ENCODE results near the gene ZNF106.

The ZNF106 gene

GRCh38 chr15:42471002-42471401, 19.9 kb downstream of the ZNF106 start:
- DNase-seq: no peak

GRCh38 chr15:42465520-42466259, 25.3 kb downstream of the ZNF106 start:
- DNase-seq: no peak

GRCh38 chr15:42461261-42461660, 29.7 kb downstream of the ZNF106 start:
- DNase-seq: no peak

GRCh38 chr15:42457445-42458442, 33.2 kb downstream of the ZNF106 start:
- no peak for DNase-seq

- no peak for DNase-seq
Observed at GRCh38 chr15:42456971-42457370, 34.0 kb downstream of the ZNF106 start.

GRCh38 chr15:42456531-42456930, 34.4 kb downstream of the ZNF106 start:
- no peak for DNase-seq

- DNase-seq: no peak
Observed at GRCh38 chr15:42453826-42454225, 37.1 kb downstream of the ZNF106 start.

GRCh38 chr15:42450425-42450790, 40.5 kb downstream of the ZNF106 start:
- no peak for DNase-seq

- no peak for DNase-seq
Observed at GRCh38 chr15:42449770-42450424, 41.0 kb downstream of the ZNF106 start.

- no peak for DNase-seq
Observed at GRCh38 chr15:42448281-42448680, 42.7 kb downstream of the ZNF106 start.

- no peak for DNase-seq
Observed at GRCh38 chr15:42447599-42447998, 43.3 kb downstream of the ZNF106 start.

- no peak for DNase-seq
Observed at GRCh38 chr15:42445551-42445950, 45.4 kb downstream of the ZNF106 start.

- no peak for DNase-seq
Observed at GRCh38 chr15:42444415-42445063, 46.4 kb downstream of the ZNF106 start.

- DNase-seq: no peak
Observed at GRCh38 chr15:42427429-42428223, 63.3 kb downstream of the ZNF106 start.

GRCh38 chr15:42421376-42421775, 69.6 kb downstream of the ZNF106 start:
- DNase-seq: no peak

- DNase-seq: no peak
Observed at GRCh38 chr15:42419369-42419768, 71.6 kb downstream of the ZNF106 start.

GRCh38 chr15:42413920-42414319, 77.0 kb downstream of the ZNF106 start:
- no peak for DNase-seq

GRCh38 chr15:42411884-42412283, 79.1 kb downstream of the ZNF106 start:
- no peak for DNase-seq

GRCh38 chr15:42409011-42409410, 81.9 kb downstream of the ZNF106 start:
- no peak for DNase-seq

- no peak for DNase-seq
Observed at GRCh38 chr15:42408178-42408577, 82.8 kb downstream of the ZNF106 start.

- DNase-seq: no peak
Observed at GRCh38 chr15:42405863-42406482, 85.0 kb downstream of the ZNF106 start.

Data from activated CD4-positive, alpha-beta T cell treated with anti-CD3 and anti-CD28 coated beads, Interleukin-2, amount 50 U/mL, for 4 hours (primary cell).